GM21717 (cell line): ENCODE data around the gene KCNK7.
"Not testable (repeated sequence)": the region's sequence is repeated elsewhere in the genome, so short reads cannot be mapped to it uniquely, and the experiment has no call there.

Experiments used
- ATAC-seq: cut with Tn5 transposase; IDR thresholded peaks from one replicate; pipeline ENCODE4 v1.9.1; 2021; ENCODE audit warnings: mild to moderate bottlenecking, moderate library complexity; ENCODE audit not compliant: unreplicated experiment

Gene KCNK7, protein sequence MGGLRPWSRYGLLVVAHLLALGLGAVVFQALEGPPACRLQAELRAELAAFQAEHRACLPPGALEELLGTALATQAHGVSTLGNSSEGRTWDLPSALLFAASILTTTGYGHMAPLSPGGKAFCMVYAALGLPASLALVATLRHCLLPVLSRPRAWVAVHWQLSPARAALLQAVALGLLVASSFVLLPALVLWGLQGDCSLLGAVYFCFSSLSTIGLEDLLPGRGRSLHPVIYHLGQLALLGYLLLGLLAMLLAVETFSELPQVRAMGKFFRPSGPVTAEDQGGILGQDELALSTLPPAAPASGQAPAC

DNA sequence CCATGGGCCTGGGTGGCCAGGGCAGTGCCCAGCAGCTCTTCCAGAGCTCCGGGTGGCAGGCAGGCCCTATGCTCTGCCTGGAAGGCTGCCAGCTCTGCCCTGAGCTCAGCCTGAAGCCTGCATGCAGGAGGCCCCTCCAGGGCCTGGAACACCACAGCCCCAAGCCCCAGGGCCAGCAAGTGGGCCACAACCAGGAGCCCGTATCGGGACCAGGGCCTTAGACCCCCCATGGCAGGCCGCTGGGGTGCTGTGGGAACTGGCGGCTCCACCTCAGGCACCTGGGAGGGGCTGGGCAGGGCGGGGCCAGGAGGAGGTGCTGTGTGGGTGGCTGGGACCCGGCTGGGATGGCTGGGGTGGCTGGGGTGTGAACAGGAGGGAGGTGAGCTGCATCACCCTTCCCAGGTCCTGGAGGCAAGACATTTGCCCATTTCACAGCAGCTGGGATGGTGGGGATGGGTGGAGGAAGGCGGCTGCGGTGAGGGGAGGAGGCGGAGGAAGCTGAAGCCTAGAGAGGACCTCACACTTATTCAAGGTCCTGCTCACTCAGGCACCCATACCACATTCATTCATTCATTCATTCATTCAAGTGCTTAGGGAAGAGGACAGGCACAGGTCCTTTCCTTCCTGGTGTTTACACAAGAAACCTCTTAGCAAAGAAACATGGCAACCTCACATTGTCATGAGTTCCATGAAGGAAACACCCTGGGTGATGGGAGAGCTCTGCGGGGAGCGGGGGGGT lies at the start of gene KCNK7:
Gene KCNK7 (minus strand): TSS at position 258 of the 739 bp plus-strand sequence. CDS start 28 bp downstream, at position 230.
- ATAC-seq = no peak

DNA sequence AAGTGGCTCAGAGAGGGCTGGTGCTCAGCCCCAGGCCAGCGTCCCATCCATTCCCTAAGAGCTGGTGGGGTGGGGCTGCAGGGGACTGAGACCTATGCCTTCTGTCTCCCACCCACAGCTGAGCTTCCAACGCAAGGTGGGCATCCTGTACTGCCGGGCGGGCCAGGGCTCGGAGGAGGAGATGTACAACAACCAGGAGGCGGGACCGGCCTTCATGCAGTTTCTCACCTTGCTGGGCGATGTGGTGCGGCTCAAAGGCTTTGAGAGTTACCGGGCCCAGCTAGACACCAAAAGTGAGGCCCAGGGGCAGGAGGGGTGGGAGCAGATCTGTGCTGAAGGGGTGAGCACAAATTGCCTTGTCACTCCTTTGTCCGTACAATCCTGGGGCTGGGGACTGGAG lies 49.2 kb upstream of the KCNK7 start:
- no peak for ATAC-seq

DNA sequence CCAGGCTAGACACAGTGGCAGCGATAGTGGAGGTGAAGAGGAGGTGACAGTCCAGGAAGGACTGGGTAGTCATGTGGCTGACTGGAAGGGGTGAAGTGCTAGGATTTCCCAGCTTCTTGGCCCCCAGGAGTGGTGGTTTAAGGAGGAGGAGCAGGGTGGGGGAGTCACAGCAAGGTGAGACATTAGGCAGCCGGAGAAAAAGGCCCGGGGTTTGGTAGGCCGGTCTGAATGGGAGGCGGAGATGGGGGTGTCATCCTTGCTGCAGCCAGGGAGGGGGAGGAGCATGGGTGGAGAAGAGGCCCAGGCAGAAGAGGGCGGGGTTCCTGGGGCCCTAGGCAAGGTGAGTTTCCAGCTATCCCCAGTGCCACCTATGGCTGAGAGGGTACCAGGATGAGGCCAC lies 48.4 kb upstream of the KCNK7 start:
- ATAC-seq = no peak

DNA sequence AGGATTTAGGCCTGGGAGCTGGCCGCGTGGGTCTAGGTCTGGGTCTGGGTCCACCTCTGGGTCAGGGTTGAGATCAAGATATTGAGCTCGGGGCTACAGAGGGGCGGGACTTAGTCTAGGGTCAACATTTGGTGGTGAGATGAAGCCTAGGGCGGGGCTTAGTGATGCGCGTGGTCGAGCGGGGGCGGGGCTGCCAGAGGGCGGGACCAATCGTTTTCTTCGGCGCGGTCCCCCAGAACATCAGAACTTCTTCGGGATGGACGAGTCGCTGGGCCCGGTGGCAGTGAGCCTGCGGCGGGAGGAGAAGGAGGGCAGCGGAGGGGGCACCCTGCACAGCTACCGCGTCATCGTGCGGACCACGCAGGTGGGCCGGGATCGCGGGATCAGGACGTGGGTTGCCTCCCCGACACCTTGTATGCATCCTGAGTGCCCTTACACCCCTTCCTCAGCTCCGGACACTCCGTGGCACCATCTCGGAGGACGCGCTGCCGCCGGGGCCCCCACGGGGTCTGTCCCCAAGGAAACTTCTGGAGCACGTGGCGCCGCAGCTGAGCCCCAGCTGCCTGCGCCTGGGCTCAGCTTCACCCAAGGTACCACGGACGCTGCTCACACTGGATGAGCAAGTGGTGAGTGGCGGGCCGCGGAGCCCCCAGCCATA lies 46.5 kb upstream of the KCNK7 start:
- ATAC-seq = no peak

DNA sequence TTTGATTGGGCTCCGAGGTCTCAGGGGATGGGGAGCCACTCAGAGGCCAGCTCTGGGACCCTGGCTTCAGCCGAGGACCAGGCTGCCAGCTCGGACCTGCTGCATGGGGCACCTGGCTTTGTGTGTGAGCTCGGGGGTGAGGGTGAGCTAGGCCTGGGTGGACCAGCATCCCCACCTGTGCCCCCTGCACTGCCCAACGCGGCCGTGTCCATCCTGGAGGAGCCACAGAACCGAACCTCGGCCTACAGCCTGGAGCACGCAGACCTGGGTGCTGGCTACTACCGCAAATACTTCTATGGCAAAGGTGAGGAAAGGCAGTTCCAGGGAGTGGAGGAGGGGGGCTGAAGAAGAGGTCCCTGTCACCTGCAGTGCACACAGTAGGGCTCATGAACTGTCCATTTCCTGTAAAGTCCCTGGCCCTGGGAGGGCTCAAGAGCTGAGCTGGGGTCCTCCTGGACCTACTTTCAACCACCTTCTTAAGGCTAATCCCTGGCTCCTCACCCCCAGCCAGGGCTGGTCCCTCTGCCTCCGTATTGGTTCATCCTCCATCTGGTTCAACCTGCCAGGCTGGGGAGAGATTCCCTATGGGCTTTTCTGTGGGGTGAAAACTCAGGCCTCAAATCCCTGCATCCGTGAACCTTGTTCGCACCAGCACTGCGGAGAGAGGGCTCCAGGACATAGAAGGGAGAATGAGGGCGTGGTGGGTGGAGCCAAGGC lies 45.9 kb upstream of the KCNK7 start:
- ATAC-seq = no peak

DNA sequence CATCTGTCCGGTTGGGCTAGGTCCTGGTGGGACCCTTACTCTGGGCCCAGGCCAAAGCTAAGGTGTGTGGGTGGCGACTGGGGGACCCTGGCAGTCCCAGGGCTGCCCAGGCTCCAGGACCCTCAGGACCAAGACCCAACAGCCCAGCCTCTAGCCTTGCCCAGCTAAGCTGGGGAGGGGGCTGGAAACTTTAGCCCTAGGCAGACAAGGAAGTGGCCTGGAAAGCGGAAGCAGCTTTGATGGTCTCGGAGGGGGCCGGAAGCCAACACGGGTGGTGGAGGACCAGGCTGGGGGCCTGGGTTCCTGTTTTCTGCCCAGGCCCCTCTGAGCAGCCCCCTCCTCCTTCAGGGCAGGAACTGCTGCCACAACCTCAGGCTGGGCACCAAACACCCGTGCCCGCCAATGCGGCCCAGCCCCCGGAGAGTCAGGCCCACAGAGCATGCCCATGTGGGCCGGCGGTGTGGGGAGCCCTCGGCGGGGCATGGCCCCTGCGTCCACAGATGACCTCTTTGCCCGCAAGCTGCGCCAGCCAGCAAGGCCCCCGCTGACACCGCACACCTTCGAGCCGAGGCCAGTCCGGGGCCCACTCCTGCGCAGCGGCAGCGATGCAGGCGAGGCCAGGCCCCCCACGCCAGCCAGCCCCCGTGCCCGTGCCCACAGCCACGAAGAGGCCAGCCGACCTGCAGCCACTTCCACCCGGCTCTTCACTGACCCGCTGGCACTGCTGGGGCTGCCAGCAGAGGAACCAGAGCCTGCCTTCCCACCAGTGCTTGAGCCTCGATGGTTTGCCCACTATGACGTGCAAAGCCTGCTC lies 45.1 kb upstream of the KCNK7 start:
- no peak for ATAC-seq

DNA sequence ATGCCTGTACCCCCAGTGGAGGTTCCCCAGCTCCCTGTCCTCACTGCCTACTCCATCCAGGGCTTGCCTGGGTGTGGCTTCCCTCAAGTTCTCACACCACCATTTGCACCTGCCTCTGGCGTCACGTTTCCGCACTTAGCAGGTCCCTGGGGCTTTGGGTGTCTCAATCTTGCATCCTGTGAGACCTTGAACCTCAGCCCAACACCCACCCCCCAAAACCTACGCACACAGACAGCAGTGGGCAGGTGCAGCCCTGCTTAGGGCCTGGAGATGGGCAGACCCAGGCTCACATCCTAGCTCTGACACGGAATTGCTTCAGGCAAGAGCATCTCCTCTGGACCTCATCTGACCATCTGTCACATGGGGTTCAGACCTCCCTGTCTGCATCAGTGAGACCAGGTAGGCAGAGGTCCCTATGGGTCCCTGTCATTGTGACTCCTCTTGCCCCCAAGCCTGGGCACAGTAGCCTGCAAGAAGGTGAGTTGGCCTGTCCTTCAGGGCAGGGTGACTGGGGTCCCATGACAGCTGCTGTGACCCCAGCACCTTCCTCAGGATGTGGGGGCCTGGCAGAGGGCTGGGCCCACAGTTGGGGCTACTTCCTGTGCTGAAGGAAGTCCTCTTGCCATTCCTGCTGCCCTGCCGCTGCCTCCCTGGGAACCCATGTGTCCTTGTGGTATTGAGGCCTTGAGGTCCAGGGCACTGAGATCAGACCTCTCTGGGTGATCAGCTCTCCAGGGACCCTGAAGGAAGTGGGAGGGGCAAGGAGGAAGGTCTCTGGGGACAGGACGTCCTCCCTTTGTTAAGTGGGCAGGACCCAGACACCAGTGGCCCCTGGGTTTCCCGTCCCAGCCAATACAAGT lies 44.3 kb upstream of the KCNK7 start:
- ATAC-seq = no peak

DNA sequence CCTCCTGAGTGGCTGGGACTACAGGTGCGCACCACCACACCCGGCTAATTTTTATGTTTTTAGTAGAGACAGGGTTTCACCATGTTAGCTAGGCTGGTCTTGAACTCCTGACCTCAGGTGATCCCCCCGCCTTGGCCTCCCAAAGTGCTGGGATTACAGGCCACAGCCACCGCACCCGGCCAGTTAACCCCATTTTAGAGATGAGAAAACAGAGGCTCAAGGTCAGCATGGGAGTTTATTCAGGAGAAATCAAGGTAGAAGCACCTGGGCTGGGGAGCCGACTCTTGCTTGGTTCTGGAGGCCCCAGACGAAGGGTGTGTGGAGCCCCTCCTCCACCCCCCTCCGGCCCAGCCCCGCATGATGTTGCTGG lies 43.6 kb upstream of the KCNK7 start:
- not testable (repeated sequence) for ATAC-seq

DNA sequence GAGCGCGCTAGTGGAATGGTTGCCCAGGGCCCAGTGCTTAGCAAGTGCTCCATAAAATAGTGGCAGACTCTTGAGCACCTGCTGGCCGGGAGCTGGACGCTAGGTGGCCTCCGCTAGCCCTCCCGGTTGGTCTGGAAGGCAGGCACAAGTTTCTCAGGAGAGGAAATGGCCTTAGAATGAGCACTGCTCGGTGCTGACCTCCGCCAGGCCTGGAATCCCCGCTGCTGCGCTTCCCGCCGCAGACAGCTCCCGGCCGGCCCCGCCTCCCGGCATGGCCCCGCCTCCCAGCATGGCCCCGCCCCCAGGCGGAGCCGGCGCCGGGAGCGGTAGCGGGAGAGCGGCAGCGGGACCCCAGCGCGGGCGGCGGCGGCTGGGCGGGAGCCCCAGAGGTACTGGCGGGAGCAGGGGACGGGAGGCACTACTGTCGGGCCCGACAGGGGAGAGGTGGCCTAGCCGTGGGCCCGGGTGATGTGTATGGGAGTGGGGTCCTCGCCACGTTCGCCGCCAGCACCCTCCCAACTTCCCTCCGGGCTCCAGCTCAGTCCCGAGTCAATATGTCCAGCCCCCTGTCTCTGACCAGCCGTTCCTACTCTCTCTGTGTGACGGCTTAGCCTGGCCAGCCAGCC lies 42.3 kb upstream of the KCNK7 start, which contains the start of gene SIPA1:
Gene SIPA1 (plus strand): TSS at position 308 of the 626 bp plus-strand sequence. CDS start 2,821 bp downstream, outside the sequence.
- ATAC-seq = peak; percentile 35

DNA sequence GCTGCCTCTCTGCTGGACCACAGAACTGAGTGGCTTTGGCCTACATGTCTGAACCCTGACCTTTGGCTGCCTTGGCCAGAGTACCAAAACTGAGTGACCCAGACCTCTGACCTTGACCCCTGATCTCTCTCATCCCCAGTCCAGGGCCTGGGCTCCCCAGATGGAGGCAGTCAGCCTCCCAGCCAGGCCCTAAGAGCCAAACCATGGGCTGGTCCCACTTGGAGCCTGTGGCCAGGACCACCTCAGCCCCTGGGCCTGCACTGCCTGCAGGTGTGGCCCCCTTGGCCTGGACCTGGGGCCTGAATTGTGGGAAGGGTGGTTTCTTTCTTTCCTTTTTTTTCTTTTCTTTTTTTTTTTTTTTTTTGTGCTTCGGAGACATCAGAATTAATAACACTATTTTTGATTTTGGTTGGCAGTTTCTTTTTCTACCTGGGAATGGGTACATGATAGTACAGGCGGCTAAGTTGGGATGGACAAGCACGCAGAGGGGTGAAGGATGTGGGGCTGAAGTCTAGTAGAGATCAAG lies 41.5 kb upstream of the KCNK7 start:
- no peak for ATAC-seq

DNA sequence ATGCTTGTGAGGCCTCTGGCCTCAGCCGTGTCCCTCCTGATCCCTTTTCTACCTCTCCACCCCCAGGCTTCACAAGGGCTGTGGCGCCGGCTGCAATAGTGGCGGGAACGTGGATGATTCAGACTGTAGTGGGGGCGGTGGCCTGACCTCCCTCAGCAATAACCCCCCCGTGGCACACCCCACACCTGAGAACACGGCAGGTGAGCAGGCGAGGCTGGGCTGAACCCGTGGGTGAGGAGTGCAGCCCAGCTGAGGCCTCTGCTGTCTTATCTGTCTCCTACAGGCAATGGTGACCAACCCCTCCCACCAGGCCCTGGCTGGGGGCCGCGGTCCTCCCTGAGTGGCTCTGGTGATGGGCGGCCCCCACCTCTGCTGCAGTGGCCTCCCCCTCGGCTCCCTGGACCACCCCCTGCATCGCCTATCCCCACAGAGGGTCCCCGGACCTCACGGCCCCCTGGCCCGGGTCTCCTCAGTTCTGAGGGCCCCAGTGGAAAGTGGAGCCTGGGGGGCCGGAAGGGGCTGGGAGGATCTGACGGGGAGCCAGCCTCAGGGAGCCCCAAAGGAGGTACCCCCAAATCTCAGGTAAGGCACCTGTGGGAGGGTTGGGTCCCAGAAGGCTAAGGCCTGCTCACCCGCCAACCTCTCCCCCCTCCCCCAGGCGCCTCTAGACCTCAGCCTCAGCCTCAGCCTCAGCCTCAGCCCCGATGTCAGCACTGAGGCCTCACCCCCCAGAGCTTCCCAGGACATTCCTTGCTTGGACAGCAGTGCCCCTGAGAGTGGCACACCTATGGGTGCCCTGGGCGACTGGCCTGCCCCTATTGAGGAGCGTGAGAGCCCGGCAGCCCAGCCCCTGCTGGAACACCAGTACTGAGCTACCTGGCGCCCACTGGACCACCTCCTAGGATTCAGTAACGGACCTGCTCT lies 40.8 kb upstream of the KCNK7 start:
- no peak for ATAC-seq

DNA sequence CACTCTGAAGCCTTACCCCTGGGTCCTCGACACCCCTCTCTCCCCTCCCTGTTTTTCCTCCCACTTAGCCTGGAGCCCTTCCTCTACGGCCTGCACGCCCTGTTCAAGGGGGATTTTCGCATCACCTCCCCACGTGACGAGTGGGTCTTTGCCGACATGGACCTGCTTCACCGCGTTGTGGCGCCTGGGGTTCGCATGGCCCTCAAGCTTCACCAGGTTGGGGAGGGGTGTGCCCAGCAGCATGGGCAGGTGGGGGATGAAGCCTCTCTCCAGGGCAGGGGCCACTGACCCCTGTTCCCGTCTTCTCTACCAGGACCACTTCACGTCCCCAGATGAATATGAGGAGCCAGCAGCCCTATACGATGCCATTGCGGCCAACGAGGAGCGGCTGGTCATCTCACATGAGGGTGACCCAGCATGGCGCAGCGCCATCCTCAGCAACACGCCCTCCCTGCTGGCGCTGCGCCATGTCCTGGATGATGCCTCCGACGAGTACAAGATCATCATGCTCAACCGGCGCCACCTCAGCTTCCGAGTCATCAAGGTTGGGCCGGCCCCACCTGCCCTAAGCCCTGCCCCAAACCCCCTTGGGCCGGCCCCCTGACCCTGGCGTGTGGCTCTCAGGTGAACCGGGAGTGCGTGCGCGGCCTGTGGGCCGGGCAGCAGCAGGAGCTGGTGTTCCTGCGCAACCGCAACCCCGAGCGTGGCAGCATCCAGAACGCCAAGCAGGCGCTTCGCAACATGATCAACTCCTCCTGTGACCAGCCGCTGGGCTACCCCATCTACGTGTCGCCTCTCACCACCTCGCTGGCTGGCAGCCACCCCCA lies 39.5 kb upstream of the KCNK7 start:
- no peak for ATAC-seq

DNA sequence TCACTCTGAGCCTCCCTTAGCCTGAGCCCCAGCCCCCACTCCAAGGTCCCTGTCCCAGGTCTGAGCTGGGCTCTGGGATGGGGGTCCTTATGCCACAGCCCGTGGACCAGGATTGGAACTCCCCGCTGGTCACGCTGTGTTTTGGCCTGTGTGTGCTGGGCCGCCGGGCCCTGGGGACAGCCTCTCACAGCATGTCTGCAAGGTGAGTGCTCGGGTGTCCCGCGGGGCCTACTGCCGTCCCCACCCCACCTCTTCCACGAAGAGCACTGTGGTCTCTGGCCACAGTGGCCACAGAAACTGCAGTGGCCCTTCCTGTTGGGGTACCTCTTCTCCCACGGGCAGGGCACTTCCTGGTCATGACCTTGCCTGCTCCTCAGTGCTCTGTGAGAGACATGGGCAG lies 38.8 kb upstream of the KCNK7 start:
- no peak for ATAC-seq

DNA sequence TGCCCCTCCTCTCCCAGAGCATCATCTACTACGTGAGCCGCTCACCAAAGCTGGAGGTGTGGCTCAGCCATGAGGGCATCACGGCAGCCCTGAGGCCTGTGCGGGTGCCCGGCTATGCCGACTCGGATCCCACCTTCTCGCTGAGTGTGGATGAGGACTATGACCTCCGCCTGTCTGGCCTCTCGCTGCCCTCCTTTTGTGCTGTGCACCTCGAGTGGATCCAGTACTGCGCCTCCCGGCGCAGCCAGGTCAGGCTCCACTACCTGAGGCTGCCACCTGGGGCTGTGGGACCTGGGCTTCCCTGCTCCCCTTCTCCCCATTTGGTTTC lies 38.5 kb upstream of the KCNK7 start:
- ATAC-seq = no peak

DNA sequence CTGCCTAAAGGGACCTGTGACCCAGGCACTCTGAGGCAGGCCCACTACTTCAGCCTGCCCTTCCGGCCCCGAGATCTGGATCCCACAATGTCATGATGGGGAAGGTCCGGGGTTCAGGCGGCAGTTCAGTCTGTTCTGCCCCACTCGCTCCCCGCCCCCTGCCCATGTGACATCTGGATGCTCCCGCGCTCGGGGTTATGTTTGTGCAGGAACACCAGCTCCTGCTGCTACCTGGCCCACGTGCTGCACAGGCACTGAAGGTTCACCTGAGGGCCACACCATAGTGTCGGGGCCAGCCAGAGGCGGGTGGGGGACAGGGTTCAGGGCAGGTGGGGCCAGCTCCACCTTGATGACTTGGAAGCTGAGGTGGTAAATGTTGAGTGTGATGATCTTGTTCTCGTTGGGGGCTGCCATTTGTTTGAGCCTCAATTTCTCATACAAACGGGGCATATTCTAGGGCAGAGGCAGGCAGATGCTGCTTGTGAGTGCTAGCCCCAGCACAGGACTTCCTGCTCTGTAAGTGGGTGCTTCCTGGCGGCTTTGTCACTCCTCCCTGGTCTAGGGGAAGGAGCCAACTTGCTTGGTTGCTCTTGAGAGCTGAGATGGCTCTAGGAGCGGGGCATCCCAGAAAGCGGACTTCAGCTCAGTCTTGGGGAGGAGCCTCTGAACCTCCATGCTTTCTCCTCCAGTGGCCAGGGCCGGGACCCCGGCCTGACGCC lies 37.9 kb upstream of the KCNK7 start:
- ATAC-seq = no peak

DNA sequence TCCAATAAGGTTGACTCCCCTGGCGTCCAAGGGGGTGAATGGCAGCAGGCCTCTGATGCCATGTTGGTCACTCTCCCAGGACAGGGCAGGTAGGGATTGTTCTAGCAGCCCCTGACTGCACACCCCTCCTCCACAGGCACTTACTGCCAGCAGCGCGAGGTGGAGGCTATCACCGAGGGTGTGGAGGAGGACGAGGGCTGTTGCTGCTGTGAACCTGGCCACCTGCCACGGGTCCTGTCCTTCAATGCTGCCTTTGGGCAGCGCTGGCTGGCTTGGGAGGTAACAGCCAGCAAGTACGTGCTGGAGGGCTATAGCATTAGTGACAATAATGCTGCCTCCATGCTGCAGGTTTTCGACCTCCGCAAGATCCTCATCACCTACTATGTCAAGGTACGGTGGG lies 34.6 kb upstream of the KCNK7 start:
- ATAC-seq = no peak
